ENCODE data around the gene CDHR1. TPM values are rescaled to one million over a fixed set of nuclear protein-coding genes. Genes with fewer than 3 reads are reported as not detected.

Gene CDHR1
- total RNA-seq, 1 donor from 2014 or later = 6.1 TPM

DNA sequence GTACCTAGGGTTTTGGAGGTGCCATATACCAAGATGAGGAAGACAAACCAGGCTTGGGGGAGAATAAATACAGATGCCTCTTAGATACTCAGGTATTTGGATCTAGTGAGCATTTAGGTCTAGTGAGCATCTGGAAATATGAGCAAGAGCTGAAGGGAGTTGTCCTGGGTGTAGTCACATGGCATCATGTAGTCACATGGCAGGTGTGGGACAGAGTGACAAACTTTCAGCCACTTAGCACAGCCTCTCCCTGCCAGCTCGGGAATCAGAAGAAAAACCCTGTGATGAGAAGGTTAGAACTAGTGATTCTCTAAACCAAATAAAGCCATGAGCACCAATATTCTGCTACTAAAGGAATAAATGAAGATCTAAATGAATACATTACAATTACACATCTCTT lies 74.8 kb downstream of the CDHR1 start:
- DNase-seq = no peak
- Mint-ChIP-seq H3K27ac (ENCODE audit: unreplicated experiment) (no peak overlapping the region), H3K9me3 (ENCODE audit: unreplicated experiment) (no peaks in the 10 kb centered on the region), H3K4me1 (ENCODE audit: low read depth, unreplicated experiment) (peaks cover 5% of the 10 kb centered on the region), H3K27me3 (ENCODE audit: unreplicated experiment) (no peaks in the 10 kb centered on the region), H3K4me3 (ENCODE audit: unreplicated experiment) (no peak overlapping the region), H3K36me3 (ENCODE audit: unreplicated experiment) (no peaks in the 10 kb centered on the region)
- TF ChIP-seq, protein P1, sequence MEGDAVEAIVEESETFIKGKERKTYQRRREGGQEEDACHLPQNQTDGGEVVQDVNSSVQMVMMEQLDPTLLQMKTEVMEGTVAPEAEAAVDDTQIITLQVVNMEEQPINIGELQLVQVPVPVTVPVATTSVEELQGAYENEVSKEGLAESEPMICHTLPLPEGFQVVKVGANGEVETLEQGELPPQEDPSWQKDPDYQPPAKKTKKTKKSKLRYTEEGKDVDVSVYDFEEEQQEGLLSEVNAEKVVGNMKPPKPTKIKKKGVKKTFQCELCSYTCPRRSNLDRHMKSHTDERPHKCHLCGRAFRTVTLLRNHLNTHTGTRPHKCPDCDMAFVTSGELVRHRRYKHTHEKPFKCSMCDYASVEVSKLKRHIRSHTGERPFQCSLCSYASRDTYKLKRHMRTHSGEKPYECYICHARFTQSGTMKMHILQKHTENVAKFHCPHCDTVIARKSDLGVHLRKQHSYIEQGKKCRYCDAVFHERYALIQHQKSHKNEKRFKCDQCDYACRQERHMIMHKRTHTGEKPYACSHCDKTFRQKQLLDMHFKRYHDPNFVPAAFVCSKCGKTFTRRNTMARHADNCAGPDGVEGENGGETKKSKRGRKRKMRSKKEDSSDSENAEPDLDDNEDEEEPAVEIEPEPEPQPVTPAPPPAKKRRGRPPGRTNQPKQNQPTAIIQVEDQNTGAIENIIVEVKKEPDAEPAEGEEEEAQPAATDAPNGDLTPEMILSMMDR (IDR thresholded peaks at IDR 0.05; ENCODE audit: partially characterized antibody, unreplicated experiment) = no peak

Other genes starting within 250 kb of the CDHR1 start
- gene GHITM, start 55.0 kb upstream of the CDHR1 start, total RNA-seq (ENCODE audit: unreplicated experiment) = 120 TPM
- gene GPR15LG, start 20.7 kb upstream of the CDHR1 start, total RNA-seq (ENCODE audit: unreplicated experiment) = not detected
- gene LRIT2, start 31.0 kb downstream of the CDHR1 start, total RNA-seq (ENCODE audit: unreplicated experiment) = not detected
- gene LRIT1, start 47.0 kb downstream of the CDHR1 start, total RNA-seq (ENCODE audit: unreplicated experiment) = not detected
- not detected for gene RGR, start 50.5 kb downstream of the CDHR1 start, total RNA-seq (ENCODE audit: unreplicated experiment)
- 168 TPM for gene CCSER2, start 134.1 kb downstream of the CDHR1 start, total RNA-seq (ENCODE audit: unreplicated experiment)